SK-N-SH (cell line): ENCODE results near the gene DIS3L. TPM values are rescaled to one million over a fixed set of nuclear protein-coding genes. Genes with fewer than 3 reads are reported as not detected.
"Not testable (repeated sequence)": the region's sequence is repeated elsewhere in the genome, so short reads cannot be mapped to it uniquely, and the experiment has no call there.

Source experiments
- CTCF ChIA-PET: fragments of 300-600, 350-600 bp; formaldehyde crosslinking; extraction: SDS; loops from one replicate; lab custom pipeline; 2021; lab: Yijun Ruan, JAX
- POLR2A ChIA-PET: fragments of 350-600 bp; sonication (Branson Sonifier 250); formaldehyde crosslinking; extraction: SDS; loops from one replicate; lab custom pipeline; 2020; ENCODE audit warnings: antibody characterized with exemption, inconsistent platforms; lab: Yijun Ruan, JAX
- DNase-seq: peaks from one replicate; pipeline ENCODE4 v3.0.0; 2012
- H2AFZ ChIP-seq: fragments of 200-600 bp; sonication (generic); 2 replicates; pipeline ENCODE4 v1.8.1; 2016; ENCODE audit warnings: antibody characterized with exemption, mild to moderate bottlenecking, low read depth
- H3F3A ChIP-seq: fragments of 200-600 bp; sonication (generic); replicated peaks from 2 replicates; pipeline ENCODE3; 2016; ENCODE audit warnings: antibody characterized with exemption, mild to moderate bottlenecking; ENCODE audit not compliant: insufficient read depth
- H3K27ac ChIP-seq, 2 experiments: fragments of 200-500 bp in 1 of 2; fragments of 200-600 bp in 1 of 2; sonication (Bioruptor generic) in 1 of 2; sonication (generic), shearing (Covaris generic) in 1 of 2; 2 replicates each; pipeline versions ENCODE4 v1.5.1 to v1.6.1; 2014 to 2016; ENCODE audit warnings: low read depth in 2 of 2, inconsistent platforms in 1 of 2, low read length in 1 of 2, mild to moderate bottlenecking in 1 of 2, mixed read lengths in 1 of 2
- H3K27me3 ChIP-seq: fragments of 200-600 bp; sonication (generic), shearing (Covaris generic); 2 replicates; pipeline ENCODE4 v1.6.1; 2016; ENCODE audit warnings: mixed run types; ENCODE audit not compliant: insufficient read depth
- H3K36me3 ChIP-seq, 2 experiments: fragments of 200-500 bp in 1 of 2; fragments of 200-600 bp in 1 of 2; sonication (Bioruptor generic) in 1 of 2; sonication (generic) in 1 of 2; replicated peaks in 1 of 2; 2 replicates each; pipeline versions ENCODE3 to v1.5.1; 2014 to 2016; ENCODE audit warnings: low read length in 1 of 2, mild to moderate bottlenecking in 1 of 2; ENCODE audit not compliant: insufficient read depth in 2 of 2, control insufficient read depth in 1 of 2
- H3K4me1 ChIP-seq, 2 experiments: fragments of 200-500 bp in 1 of 2; fragments of 200-600 bp in 1 of 2; sonication (Bioruptor generic) in 1 of 2; sonication (generic), shearing (Covaris generic) in 1 of 2; 2 replicates each; pipeline versions ENCODE4 v1.5.1 to v1.6.1; 2014 to 2016; ENCODE audit warnings: low read depth in 1 of 2, low read length in 1 of 2, mixed run types in 1 of 2; ENCODE audit not compliant: insufficient read depth in 2 of 2, control insufficient read depth in 1 of 2
- H3K4me2 ChIP-seq: fragments of 200-600 bp; sonication (generic), shearing (Covaris generic); 2 replicates; pipeline ENCODE4 v1.6.1; 2017; ENCODE audit warnings: mixed run types
- H3K4me3 ChIP-seq, 2 experiments: fragments of 200-500 bp in 1 of 2; fragments of 200-600 bp in 1 of 2; sonication (Bioruptor generic) in 1 of 2; sonication (generic), shearing (Covaris generic) in 1 of 2; 2 replicates each; pipeline versions ENCODE4 v1.5.1 to v1.8.1; 2014 to 2016; ENCODE audit warnings: low read depth in 2 of 2, inconsistent platforms in 1 of 2, low read length in 1 of 2, mild to moderate bottlenecking in 1 of 2, mixed read lengths in 1 of 2, moderate library complexity in 1 of 2
- H3K79me2 ChIP-seq: fragments of 200-600 bp; sonication (generic); 2 replicates; pipeline ENCODE4 v1.8.1; 2017; ENCODE audit warnings: mild to moderate bottlenecking; ENCODE audit not compliant: insufficient read depth
- H3K9ac ChIP-seq: fragments of 200-600 bp; sonication (generic); 2 replicates; pipeline ENCODE4 v1.6.1; 2017; ENCODE audit warnings: mixed run types
- H3K9me2 ChIP-seq: fragments of 200-600 bp; sonication (generic); 2 replicates; pipeline ENCODE4 v1.6.1; 2017; ENCODE audit warnings: mixed run types
- H3K9me3 ChIP-seq: fragments of 200-600 bp; sonication (generic); 2 replicates; pipeline ENCODE4 v1.6.1; 2017; ENCODE audit warnings: mixed run types, mild to moderate bottlenecking, moderate library complexity
- H4K20me1 ChIP-seq: fragments of 200-600 bp; sonication (generic); 2 replicates; pipeline ENCODE4 v1.6.1; 2017; ENCODE audit warnings: mild to moderate bottlenecking, mixed run types; ENCODE audit not compliant: insufficient read depth
- CHD2 ChIP-seq: fragments of 150-350 bp; IDR thresholded peaks from 2 replicates; pipeline ENCODE4 v1.6.1; 2018; ENCODE audit warnings: low read length; ENCODE audit not compliant: partially characterized antibody
- ELF1 ChIP-seq: IDR thresholded peaks from 2 replicates; pipeline ENCODE4 v1.4.0; 2012
- EP300 ChIP-seq, 2 experiments: IDR thresholded peaks; 2 replicates each; pipeline versions ENCODE4 v1.4.0 to v1.6.1; 2012; ENCODE audit warnings: borderline replicate concordance in 1 of 2, low read depth in 1 of 2, low read length in 1 of 2
- FOXJ3 ChIP-seq: sonication (generic); formaldehyde crosslinking; IDR thresholded peaks from 2 replicates; pipeline ENCODE4 v1.5.1; 2020; ENCODE audit warnings: mild to moderate bottlenecking, missing genetic modification reagents
- MAX ChIP-seq: IDR thresholded peaks from 2 replicates; pipeline ENCODE4 v1.4.0; 2012; ENCODE audit warnings: low read depth
- MXI1 ChIP-seq: IDR thresholded peaks from 2 replicates; pipeline ENCODE4 v1.6.1; 2012; ENCODE audit warnings: mild to moderate bottlenecking, low read depth, low read length, improper control_type of control experiment
- SMC3 ChIP-seq: IDR thresholded peaks from 2 replicates; pipeline ENCODE4 v1.6.1; 2012; ENCODE audit warnings: low read depth, low read length, improper control_type of control experiment
- USF1 ChIP-seq: IDR thresholded peaks from 2 replicates; pipeline ENCODE4 v1.4.0; 2012; ENCODE audit warnings: low read depth, borderline replicate concordance
- USF2 ChIP-seq: fragments of 150-350 bp; IDR thresholded peaks from 2 replicates; pipeline ENCODE4 v1.6.1; 2017; ENCODE audit warnings: antibody characterized with exemption, low read length, low read depth, borderline replicate concordance
- WGBS: methylation state at CpG from one replicate; pipeline ENCODE4 v1.1.6; 2017; ENCODE audit warnings: low lambda C conversion rate; 5-methylcytosine and 5-hydroxymethylcytosine counted together
- polyA plus RNA-seq, 3 experiments: library from polyadenylated mRNA; depleted of rRNA; stranded (reverse); fragments of >200 nt; gene quantifications; 2 replicates each; pipeline ENCODE4 v1.2.3, GENCODE V29; 2012
- TF ChIP-seq, protein P1 (sequence below): IDR thresholded peaks from 2 replicates; pipeline ENCODE4 v1.4.0; 2012; ENCODE audit warnings: low read depth, borderline replicate concordance

The DIS3L gene
- polyA plus RNA-seq, 1 of the 3 experiments (the other 2 are of a cell fraction), result 11.5 TPM

GRCh38 chr15:66356359-66357236 lies 63.2 kb downstream of the DIS3L start, which contains the start of gene TIPIN (continued):
- TF ChIP-seq ELF1 (no peak), SMC3 (no peak), FOXJ3 (no peak), EP300 (IDR thresholded peaks at IDR 0.05; ENCODE audit: borderline replicate concordance in 1 of 2, low read depth in 1 of 2, low read length in 1 of 2) (peak in 1 of 2 experiments; percentile 37; a peak in 2 of 4 replicates), MAX (peak; percentile 86), USF1 (0 out of 2 replicates have a peak, but pooled peaks have one; percentile 14), MXI1 (peak; percentile 80; the same call in 1 of the 2 replicates)
- TF ChIP-seq, protein P1, sequence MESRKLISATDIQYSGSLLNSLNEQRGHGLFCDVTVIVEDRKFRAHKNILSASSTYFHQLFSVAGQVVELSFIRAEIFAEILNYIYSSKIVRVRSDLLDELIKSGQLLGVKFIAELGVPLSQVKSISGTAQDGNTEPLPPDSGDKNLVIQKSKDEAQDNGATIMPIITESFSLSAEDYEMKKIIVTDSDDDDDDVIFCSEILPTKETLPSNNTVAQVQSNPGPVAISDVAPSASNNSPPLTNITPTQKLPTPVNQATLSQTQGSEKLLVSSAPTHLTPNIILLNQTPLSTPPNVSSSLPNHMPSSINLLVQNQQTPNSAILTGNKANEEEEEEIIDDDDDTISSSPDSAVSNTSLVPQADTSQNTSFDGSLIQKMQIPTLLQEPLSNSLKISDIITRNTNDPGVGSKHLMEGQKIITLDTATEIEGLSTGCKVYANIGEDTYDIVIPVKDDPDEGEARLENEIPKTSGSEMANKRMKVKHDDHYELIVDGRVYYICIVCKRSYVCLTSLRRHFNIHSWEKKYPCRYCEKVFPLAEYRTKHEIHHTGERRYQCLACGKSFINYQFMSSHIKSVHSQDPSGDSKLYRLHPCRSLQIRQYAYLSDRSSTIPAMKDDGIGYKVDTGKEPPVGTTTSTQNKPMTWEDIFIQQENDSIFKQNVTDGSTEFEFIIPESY, result peak; percentile 99

- TF ChIP-seq CHD2 (no peak), USF2 (no peak)
- H3K4me2 ChIP-seq, result no peak overlapping the region
- ChIA-PET CTCF (no interaction called here), POLR2A (no interaction called here)
- no peak overlapping the region for H3K4me3 ChIP-seq
- no peaks in the 10 kb centered on the region for H3K36me3 ChIP-seq
- no peaks in the 10 kb centered on the region for H4K20me1 ChIP-seq
- no peak for DNase-seq
- no peaks in the 10 kb centered on the region for H3K27me3 ChIP-seq
- WGBS, result 93% methylated on average over 7 of the region's 7 CpGs
- H3K4me1 ChIP-seq, result peaks cover 0 to 3% of the 10 kb centered on the region in 2 experiments; a peak in 1 of 4 replicates
- no peak overlapping the region for H2AFZ ChIP-seq
- H3F3A ChIP-seq, result peaks cover 3% of the 10 kb centered on the region
- no peaks in the 10 kb centered on the region for H3K9me2 ChIP-seq
- no peak overlapping the region for H3K9ac ChIP-seq
- no peaks in the 10 kb centered on the region for H3K9me3 ChIP-seq
- H3K79me2 ChIP-seq, result peaks cover 13% of the 10 kb centered on the region; the same call in 1 of the 2 replicates
- H3K27ac ChIP-seq, result no peak overlapping the region
These were observed 66.4 kb downstream of the DIS3L start for GRCh38 chr15:66359740-66360139.

DNA sequence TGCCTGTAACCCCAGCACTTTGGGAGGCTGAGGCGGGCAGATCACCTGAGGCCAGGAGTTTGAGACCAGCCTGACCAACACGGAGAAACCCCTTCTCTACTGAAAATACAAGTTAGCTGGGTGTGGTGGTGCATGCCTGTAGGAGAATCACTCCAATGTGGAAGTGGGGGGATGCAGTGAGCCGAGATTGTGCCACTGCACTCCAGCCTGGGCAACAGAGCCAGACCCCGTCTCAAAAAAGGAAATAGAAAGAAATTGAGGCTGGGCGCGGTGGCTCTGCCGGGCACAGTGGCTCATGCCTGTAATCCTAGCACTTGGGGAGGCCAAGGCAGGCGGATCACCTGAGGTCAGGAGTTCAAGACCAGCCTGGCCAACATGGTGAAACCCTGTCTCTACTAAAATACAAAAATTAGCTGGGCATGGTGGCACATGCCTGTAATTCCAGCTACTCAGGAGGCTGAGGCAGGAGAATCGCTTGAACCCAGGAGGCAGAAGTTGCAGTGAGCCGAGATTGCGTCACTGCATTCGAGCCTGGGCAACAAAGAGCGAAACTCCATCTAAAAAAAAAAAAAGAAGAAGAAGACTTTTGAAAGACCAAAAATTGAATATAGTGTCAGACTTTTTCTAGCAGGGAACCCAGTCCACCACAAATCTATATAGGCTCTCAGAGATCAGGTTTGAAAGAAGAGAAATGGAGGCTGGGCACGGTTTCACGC lies 68.5 kb downstream of the DIS3L start:
- H3K9me3 ChIP-seq, H3K36me3 ChIP-seq, H3K27ac ChIP-seq, H2AFZ ChIP-seq, H4K20me1 ChIP-seq, DNase-seq, H3K79me2 ChIP-seq, POLR2A ChIA-PET, H3K27me3 ChIP-seq, H3K4me3 ChIP-seq, H3F3A ChIP-seq, H3K4me2 ChIP-seq, H3K9me2 ChIP-seq, H3K4me1 ChIP-seq, H3K9ac ChIP-seq: not testable (repeated sequence)
- 88% methylated on average over 14 of the region's 15 CpGs for WGBS
- CTCF ChIA-PET, result interaction anchor here (0.5 to 1.3 kb wide), 2 partner anchors 11 to 23 kb away, joined by 3 read pairs; no protein-coding TSS in a partner anchor
